Measurements from ENCODE around the gene YEATS4. TPM values are rescaled to one million over a fixed set of nuclear protein-coding genes. Genes with fewer than 3 reads are reported as not detected.

The YEATS4 gene
- total RNA-seq, 1 donor from 2014 or later = 11.4 TPM

GRCh38 chr12:69405566-69405865, 46.0 kb downstream of the YEATS4 start:
- Histone ChIP-seq H3K27ac (no peak overlapping the region), H3K27me3 (ENCODE audit: low read depth) (no peaks in the 10 kb centered on the region), H3K4me3 (no peak overlapping the region), H3K4me1 (no peaks in the 10 kb centered on the region), H3K36me3 (no peaks in the 10 kb centered on the region), H3K9me3 (no peaks in the 10 kb centered on the region)
- ATAC-seq (peak; percentile 33 to 62), DNase-seq (no peak)
- TF ChIP-seq CTCF (IDR thresholded peaks at IDR 0.05) = no peak
- intact Hi-C loops (cut with DNase I) = no loop called here

DNA sequence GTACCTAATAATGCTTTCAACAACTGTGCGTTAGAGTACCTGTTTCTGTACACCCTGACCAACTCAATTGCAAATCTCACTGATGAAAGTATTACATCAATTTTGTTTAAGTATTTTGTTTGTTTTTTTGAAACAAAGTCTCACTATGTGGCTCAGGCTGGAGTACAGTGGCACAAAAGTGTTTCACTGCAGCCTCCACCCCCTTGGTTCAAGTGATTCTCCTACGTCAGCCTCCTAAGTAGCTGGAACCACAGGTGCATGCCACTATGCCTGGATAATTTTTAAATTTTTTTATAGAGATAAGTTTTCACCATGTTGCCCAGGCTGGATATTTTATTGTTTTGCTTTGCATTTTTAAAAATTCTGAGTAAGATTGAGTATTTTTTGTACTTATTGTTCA, 46.7 kb downstream of the YEATS4 start:
- Histone ChIP-seq H3K9me3 (no peaks in the 10 kb centered on the region), H3K27me3 (ENCODE audit: low read depth) (no peaks in the 10 kb centered on the region), H3K4me1 (no peaks in the 10 kb centered on the region), H3K27ac (no peak overlapping the region), H3K4me3 (no peak overlapping the region), H3K36me3 (no peaks in the 10 kb centered on the region)
- intact Hi-C loops (cut with DNase I) = no loop called here
- TF ChIP-seq CTCF (IDR thresholded peaks at IDR 0.05) = no peak
- no peak for DNase-seq
- ATAC-seq = peak in 1 of 2 donors; percentile 60

DNA sequence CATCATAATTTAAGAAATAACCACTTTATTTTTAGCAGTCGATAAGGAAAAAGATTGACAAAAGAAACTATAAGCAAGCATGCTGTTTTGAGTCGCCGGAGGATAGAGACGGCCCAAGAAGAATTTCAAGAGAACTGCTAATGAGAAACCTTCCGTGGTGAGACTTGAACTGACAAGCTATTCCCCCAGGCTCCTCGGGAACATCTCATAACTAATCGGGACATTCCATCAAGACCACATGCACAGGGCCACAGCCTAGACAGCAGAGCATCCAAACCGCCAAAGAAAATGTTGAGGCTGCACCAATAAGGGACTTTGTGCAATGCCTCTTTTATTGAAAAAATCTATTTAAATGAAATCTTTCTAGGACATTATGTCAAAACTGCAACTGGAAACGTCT, 51.0 kb downstream of the YEATS4 start:
- intact Hi-C loops (cut with DNase I) = no loop called here
- H3K36me3 ChIP-seq = no peaks in the 10 kb centered on the region
- no peak overlapping the region for H3K4me3 ChIP-seq

GRCh38 chr12:69412655-69413054, 53.1 kb downstream of the YEATS4 start:
- intact Hi-C loops (cut with DNase I) = no loop called here
- H3K9me3 ChIP-seq = no peaks in the 10 kb centered on the region
- DNase-seq (no peak), ATAC-seq (no peak)
- H3K4me3 ChIP-seq = no peak overlapping the region
- peaks cover 12% of the 10 kb centered on the region for H3K4me1 ChIP-seq
- no peak for TF ChIP-seq CTCF (IDR thresholded peaks at IDR 0.05)
- no peaks in the 10 kb centered on the region for H3K36me3 ChIP-seq
- H3K27me3 ChIP-seq (ENCODE audit: low read depth) = no peaks in the 10 kb centered on the region
- no peak overlapping the region for H3K27ac ChIP-seq

More for the DNA sequence above, 51.0 kb downstream of the YEATS4 start:
- no peak for DNase-seq
- ATAC-seq = no peak
- Histone ChIP-seq H3K9me3 (no peaks in the 10 kb centered on the region), H3K27ac (no peak overlapping the region), H3K4me1 (peaks cover 2% of the 10 kb centered on the region), H3K27me3 (ENCODE audit: low read depth) (no peaks in the 10 kb centered on the region)
- no peak for TF ChIP-seq CTCF (IDR thresholded peaks at IDR 0.05)

GRCh38 chr12:69415471-69416275, 56.1 kb downstream of the YEATS4 start:
- Histone ChIP-seq H3K4me1 (peaks cover 12% of the 10 kb centered on the region), H3K9me3 (no peaks in the 10 kb centered on the region), H3K27ac (no peak overlapping the region), H3K27me3 (ENCODE audit: low read depth) (no peaks in the 10 kb centered on the region), H3K36me3 (no peaks in the 10 kb centered on the region), H3K4me3 (peak overlapping the region; percentile 10)
- ATAC-seq = peak; percentile 82 to 91
- intact Hi-C loops (cut with DNase I) = no loop called here
- DNase-seq = no peak
- peak; percentile 66 for TF ChIP-seq CTCF (IDR thresholded peaks at IDR 0.05)
